Activated gamma-delta T cell (primary cell): ENCODE results near the gene THOC5.

Experiments
- DNase-seq: peaks from one replicate; lab custom pipeline; 2025; lab: John Stamatoyannopoulos, UW

Gene THOC5

DNA sequence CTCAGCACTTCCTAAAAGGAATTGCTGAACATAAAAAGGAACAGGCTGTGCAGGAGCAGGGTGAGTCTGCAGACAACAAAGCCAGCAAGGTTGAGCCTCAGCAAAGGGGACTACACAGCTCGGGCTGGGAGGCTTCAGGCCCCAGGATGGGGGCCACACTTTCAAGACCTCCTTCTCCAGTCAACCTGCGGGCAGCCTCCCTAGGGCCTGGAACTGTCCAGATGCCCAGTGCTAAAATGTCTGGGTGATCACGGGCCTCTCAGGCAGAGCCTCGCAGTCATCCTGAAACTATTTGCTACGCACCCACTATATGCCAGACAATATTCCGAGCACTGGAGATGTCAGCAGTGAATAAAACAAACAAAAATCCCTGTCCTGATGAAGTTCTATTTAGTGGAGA is 77.4 kb downstream of the THOC5 start:
- no peak for DNase-seq

- DNase-seq: no peak
Observed at GRCh38 chr22:29475550-29475949, 78.0 kb downstream of the THOC5 start.

DNA sequence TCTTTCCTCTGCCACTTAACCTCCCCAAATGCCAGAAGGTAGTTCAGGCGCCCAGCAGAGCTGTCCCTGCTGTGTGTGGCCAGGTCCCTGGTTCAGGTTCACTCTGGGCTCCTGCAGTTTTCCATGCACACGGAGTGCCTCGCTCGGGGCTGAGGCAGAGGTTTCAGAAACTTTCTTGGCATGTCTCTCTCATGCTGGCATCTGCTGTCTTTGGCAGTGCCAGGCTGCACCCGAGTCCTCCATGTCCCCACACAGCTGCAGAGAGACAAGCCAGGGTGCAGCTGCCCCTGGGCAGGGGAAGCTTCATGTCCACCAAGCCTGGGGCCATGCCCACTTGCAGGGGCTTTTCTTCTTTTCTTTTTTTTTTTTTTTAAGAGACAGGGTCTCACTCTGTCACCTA is 80.6 kb downstream of the THOC5 start:
- DNase-seq: no peak

GRCh38 chr22:29470159-29470855 is 83.2 kb downstream of the THOC5 start:
- peak; percentile 21 for DNase-seq

- no peak for DNase-seq
Observed at GRCh38 chr22:29469755-29470154, 83.8 kb downstream of the THOC5 start.

- DNase-seq: no peak
Observed at GRCh38 chr22:29464581-29464980, 89.0 kb downstream of the THOC5 start.

DNA sequence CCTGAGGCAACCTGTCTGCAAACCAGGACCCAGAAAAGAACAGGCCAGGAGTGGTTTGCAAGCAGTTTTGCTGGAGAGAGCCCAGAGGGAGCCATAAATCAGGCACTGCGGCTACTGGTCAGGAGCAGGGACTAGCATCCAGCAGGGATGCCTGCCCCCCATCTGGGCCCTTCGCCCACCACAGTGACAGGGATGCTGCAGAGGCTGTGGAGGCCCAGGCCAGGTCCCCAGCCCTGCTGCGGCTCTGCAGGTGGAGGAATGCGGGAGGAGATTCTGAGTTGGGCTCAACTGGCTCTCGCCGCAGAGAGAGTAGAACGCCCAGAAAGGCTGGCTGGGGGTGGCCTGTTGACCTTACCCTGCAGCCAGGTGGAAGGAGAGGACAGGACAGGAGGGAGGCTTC is 89.9 kb downstream of the THOC5 start:
- no peak for DNase-seq

- DNase-seq: no peak
Observed at GRCh38 chr22:29461263-29461662, 92.3 kb downstream of the THOC5 start.

GRCh38 chr22:29459773-29460172 is 93.8 kb downstream of the THOC5 start:
- DNase-seq: no peak

- no peak for DNase-seq
Observed at GRCh38 chr22:29458551-29458950, 95.0 kb downstream of the THOC5 start.

- no peak for DNase-seq
Observed at GRCh38 chr22:29457730-29458129, 95.8 kb downstream of the THOC5 start.

- no peak for DNase-seq
Observed at GRCh38 chr22:29456211-29456671, 97.3 kb downstream of the THOC5 start.
